Kidney epithelial cell (primary cell): ENCODE measurements around the gene MBNL1. TPM values are rescaled to one million over a fixed set of nuclear protein-coding genes. Genes with fewer than 3 reads are reported as not detected.

Experiments used
- DNase-seq: peaks from one replicate; pipeline ENCODE4 v3.0.0-alpha.2; 2010; ENCODE audit warnings: low read depth
- H3K27me3 ChIP-seq: 2 replicates; pipeline ENCODE4 v1.6.0; 2011; ENCODE audit warnings: low read length; ENCODE audit not compliant: control insufficient read depth, insufficient read depth
- H3K36me3 ChIP-seq: 2 replicates; pipeline ENCODE4 v1.5.1; 2011; ENCODE audit warnings: low read length; ENCODE audit not compliant: control insufficient read depth, insufficient read depth
- H3K4me3 ChIP-seq: 2 replicates; pipeline ENCODE4 v1.5.1; 2011; ENCODE audit warnings: low read depth, mild to moderate bottlenecking, control low read depth, low read length
- CTCF ChIP-seq: IDR thresholded peaks from 2 replicates; pipeline ENCODE4 v1.5.1; 2011; ENCODE audit warnings: mild to moderate bottlenecking, moderate library complexity, low read length, control low read depth, inconsistent platforms; ENCODE audit not compliant: insufficient read depth, poor library complexity, severe bottlenecking
- total RNA-seq: library from RNA; depleted of rRNA; stranded (reverse); fragments of >200 nt; gene quantifications from 2 replicates; pipeline ENCODE4 v1.2.3, GENCODE V29; 2015

The MBNL1 gene
- total RNA-seq, 1 donor from 2014 or later: 47.5 TPM

- Histone ChIP-seq H3K36me3 (no peaks in the 10 kb centered on the region), H3K4me3 (no peak overlapping the region), H3K27me3 (no peaks in the 10 kb centered on the region)
- no peak for TF ChIP-seq CTCF
- DNase-seq: no peak
Measured at GRCh38 chr3:152260026-152260425, 8.7 kb upstream of the MBNL1 start.

GRCh38 chr3:152260529-152260928, 8.2 kb upstream of the MBNL1 start:
- DNase-seq: no peak
- no peak for TF ChIP-seq CTCF

GRCh38 chr3:152261329-152261728, 7.4 kb upstream of the MBNL1 start:
- Histone ChIP-seq H3K36me3 (no peaks in the 10 kb centered on the region), H3K4me3 (no peak overlapping the region), H3K27me3 (no peaks in the 10 kb centered on the region)
- no peak for TF ChIP-seq CTCF
- DNase-seq: no peak

More at GRCh38 chr3:152260529-152260928, 8.2 kb upstream of the MBNL1 start:
- H3K27me3 ChIP-seq: no peaks in the 10 kb centered on the region
- H3K36me3 ChIP-seq: no peaks in the 10 kb centered on the region
- no peak overlapping the region for H3K4me3 ChIP-seq

GRCh38 chr3:152263711-152264110, 5.0 kb upstream of the MBNL1 start:
- no peak for TF ChIP-seq CTCF
- H3K36me3 ChIP-seq: no peaks in the 10 kb centered on the region
- H3K27me3 ChIP-seq: no peaks in the 10 kb centered on the region
- no peak overlapping the region for H3K4me3 ChIP-seq
- DNase-seq: no peak

GRCh38 chr3:152264378-152264777, 4.4 kb upstream of the MBNL1 start:
- no peaks in the 10 kb centered on the region for H3K27me3 ChIP-seq
- no peak for TF ChIP-seq CTCF
- H3K4me3 ChIP-seq: no peak overlapping the region
- DNase-seq: no peak
- no peaks in the 10 kb centered on the region for H3K36me3 ChIP-seq

GRCh38 chr3:152266221-152266995, 2.3 kb upstream of the MBNL1 start:
- no peaks in the 10 kb centered on the region for H3K36me3 ChIP-seq
- no peaks in the 10 kb centered on the region for H3K27me3 ChIP-seq
- DNase-seq: peak; percentile 94
- no peak overlapping the region for H3K4me3 ChIP-seq
- TF ChIP-seq CTCF: no peak
